Progenitor cell of endocrine pancreas (in vitro differentiated cells): Measurements from ENCODE around the gene MRPL16. TPM values are rescaled to one million over a fixed set of nuclear protein-coding genes. Genes with fewer than 3 reads are reported as not detected.

ENCODE experiments used
- DNase-seq: peaks from one replicate; pipeline ENCODE4 v3.0.0; 2021; ENCODE audit warnings: low spot score; ENCODE audit not compliant: unreplicated experiment
- H3K27ac Mint-ChIP-seq: 2 replicates; pipeline ENCODE4 v1.8.0; 2021; ENCODE audit warnings: mild to moderate bottlenecking, moderate library complexity, mixed read lengths
- H3K27me3 Mint-ChIP-seq: 2 replicates; pipeline ENCODE4 v1.8.0; 2021; ENCODE audit warnings: mixed read lengths
- H3K36me3 Mint-ChIP-seq: 2 replicates; pipeline ENCODE4 v1.8.0; 2022; ENCODE audit warnings: mixed read lengths; ENCODE audit not compliant: insufficient read depth
- H3K4me1 Mint-ChIP-seq: 2 replicates; pipeline ENCODE4 v1.8.0; 2021; ENCODE audit warnings: low read depth, mixed read lengths
- H3K4me3 Mint-ChIP-seq: 2 replicates; pipeline ENCODE4 v1.8.0; 2021; ENCODE audit warnings: low read depth, mild to moderate bottlenecking, moderate library complexity, mixed read lengths
- H3K9me3 Mint-ChIP-seq: 2 replicates; pipeline ENCODE4 v1.8.0; 2021; ENCODE audit warnings: low read depth, mixed read lengths
- total RNA-seq: library from RNA; stranded (reverse); gene quantifications from 2 replicates; pipeline ENCODE4 v1.2.1, GENCODE V29; 2021
- TF ChIP-seq, protein P1 (sequence below): fragments of 200-600 bp; sonication (generic); IDR thresholded peaks from one replicate; pipeline ENCODE4 v1.5.0; 2021; ENCODE audit warnings: antibody characterized with exemption, mild to moderate bottlenecking; ENCODE audit not compliant: unreplicated experiment

Gene MRPL16
- total RNA-seq, 1 donor from 2014 or later, result 44.7 TPM

GRCh38 chr11:59771605-59772004 is 39.0 kb downstream of the MRPL16 start:
- Mint-ChIP-seq H3K4me1 (peaks cover 32% of the 10 kb centered on the region), H3K9me3 (no peaks in the 10 kb centered on the region), H3K27me3 (no peaks in the 10 kb centered on the region), H3K4me3 (no peak overlapping the region), H3K27ac (peak overlapping the region; percentile 5), H3K36me3 (peaks cover 15% of the 10 kb centered on the region)
- TF ChIP-seq, protein P1, sequence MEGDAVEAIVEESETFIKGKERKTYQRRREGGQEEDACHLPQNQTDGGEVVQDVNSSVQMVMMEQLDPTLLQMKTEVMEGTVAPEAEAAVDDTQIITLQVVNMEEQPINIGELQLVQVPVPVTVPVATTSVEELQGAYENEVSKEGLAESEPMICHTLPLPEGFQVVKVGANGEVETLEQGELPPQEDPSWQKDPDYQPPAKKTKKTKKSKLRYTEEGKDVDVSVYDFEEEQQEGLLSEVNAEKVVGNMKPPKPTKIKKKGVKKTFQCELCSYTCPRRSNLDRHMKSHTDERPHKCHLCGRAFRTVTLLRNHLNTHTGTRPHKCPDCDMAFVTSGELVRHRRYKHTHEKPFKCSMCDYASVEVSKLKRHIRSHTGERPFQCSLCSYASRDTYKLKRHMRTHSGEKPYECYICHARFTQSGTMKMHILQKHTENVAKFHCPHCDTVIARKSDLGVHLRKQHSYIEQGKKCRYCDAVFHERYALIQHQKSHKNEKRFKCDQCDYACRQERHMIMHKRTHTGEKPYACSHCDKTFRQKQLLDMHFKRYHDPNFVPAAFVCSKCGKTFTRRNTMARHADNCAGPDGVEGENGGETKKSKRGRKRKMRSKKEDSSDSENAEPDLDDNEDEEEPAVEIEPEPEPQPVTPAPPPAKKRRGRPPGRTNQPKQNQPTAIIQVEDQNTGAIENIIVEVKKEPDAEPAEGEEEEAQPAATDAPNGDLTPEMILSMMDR, result no peak
- no peak for DNase-seq

DNA sequence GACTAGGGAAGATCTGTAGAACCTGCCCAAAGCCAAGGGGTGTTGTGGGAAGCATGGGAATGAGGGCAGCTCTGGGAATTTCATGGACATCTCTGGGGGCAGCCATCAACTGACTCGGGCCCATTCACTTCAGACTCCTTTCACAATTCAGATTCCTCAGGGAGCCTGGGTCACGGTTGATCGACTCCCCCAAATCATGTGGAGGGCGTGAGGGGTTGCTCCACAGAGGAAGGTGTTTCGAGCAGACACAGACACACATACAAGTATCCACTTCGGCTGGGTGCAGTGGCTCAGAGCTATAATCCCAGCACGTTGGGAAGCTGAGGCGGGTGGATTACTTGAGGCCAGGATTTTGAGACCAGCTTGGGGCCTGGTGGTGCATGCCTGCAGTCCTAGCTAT is 39.7 kb downstream of the MRPL16 start:
- no peaks in the 10 kb centered on the region for H3K9me3 Mint-ChIP-seq
- DNase-seq, result no peak
- no peak overlapping the region for H3K4me3 Mint-ChIP-seq
- H3K27me3 Mint-ChIP-seq, result no peaks in the 10 kb centered on the region
- no peak overlapping the region for H3K27ac Mint-ChIP-seq
- H3K4me1 Mint-ChIP-seq, result peaks cover 33% of the 10 kb centered on the region
- H3K36me3 Mint-ChIP-seq, result peaks cover 14% of the 10 kb centered on the region
- TF ChIP-seq, protein P1, result no peak

DNA sequence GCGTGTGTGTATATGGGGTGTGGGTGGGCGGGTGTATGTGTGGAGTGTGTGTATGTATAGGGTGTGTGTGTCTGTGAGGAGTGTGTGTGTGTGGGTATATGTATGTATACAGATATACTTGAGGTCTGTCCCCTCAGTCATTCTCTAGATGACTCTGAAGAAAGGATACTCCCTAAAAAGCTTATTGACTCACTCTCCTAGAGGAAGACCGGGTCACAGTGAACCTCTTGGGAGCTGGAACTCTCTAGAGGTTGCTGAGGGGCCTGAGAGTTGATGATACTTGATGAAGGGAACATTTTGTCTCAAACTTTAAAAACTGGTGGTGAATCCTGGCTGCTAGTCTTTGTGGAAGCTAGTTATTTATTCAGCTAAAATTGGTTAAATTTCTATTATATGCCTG is 40.3 kb downstream of the MRPL16 start:
- Mint-ChIP-seq H3K4me3 (no peak overlapping the region), H3K36me3 (peaks cover 10% of the 10 kb centered on the region), H3K27me3 (no peaks in the 10 kb centered on the region), H3K9me3 (no peaks in the 10 kb centered on the region), H3K4me1 (peaks cover 33% of the 10 kb centered on the region), H3K27ac (no peak overlapping the region)
- TF ChIP-seq, protein P1, result no peak
- DNase-seq, result no peak

DNA sequence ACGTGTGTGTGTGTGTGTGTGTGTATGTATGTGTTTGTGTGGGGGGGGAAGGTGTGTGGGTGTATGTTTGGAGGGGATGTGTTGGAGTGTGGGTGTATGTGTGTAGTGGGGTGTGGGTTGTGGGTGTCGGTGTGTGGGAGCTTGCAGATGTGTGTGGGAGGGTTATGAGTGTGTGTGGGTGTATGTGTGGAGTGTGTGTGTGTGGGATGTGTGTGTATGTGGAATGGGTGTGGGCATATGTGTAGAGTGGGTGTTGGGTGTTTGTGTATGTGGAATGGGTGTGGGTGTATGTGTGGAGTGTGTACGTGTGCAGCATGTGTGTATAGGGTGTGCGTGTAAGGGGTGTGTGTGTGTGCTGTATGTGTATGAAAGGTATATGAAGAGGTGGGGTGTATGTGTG is 40.8 kb downstream of the MRPL16 start:
- no peak overlapping the region for H3K27ac Mint-ChIP-seq
- H3K27me3 Mint-ChIP-seq, result no peaks in the 10 kb centered on the region
- no peak for DNase-seq
- peaks cover 6% of the 10 kb centered on the region for H3K36me3 Mint-ChIP-seq
- no peak overlapping the region for H3K4me3 Mint-ChIP-seq
- TF ChIP-seq, protein P1, result no peak
- H3K4me1 Mint-ChIP-seq, result peaks cover 38% of the 10 kb centered on the region
- no peaks in the 10 kb centered on the region for H3K9me3 Mint-ChIP-seq

DNA sequence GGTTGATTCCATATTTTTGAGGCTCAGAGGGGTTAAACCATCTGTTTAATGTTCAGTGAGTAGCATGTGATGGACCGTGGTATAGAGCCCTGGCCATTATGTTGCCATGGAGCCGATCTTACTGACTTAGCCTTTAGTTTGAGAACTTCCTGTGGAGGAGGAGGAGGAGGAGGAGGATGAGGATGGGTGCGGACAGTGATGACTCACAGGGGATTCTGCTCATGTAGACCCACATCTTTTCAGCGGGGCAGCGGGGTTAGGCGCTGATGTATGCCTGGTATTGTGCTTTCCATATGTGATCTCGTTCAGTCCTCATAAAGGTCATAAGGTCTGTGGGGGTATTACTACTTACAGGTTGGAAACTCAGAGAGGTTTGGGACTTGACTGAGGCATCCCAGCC is 41.5 kb downstream of the MRPL16 start:
- TF ChIP-seq, protein P1, result no peak
- DNase-seq, result no peak
- H3K4me3 Mint-ChIP-seq, result no peak overlapping the region
- no peaks in the 10 kb centered on the region for H3K27me3 Mint-ChIP-seq
- H3K36me3 Mint-ChIP-seq, result peaks cover 6% of the 10 kb centered on the region
- no peak overlapping the region for H3K27ac Mint-ChIP-seq
- no peaks in the 10 kb centered on the region for H3K9me3 Mint-ChIP-seq
- H3K4me1 Mint-ChIP-seq, result peaks cover 42% of the 10 kb centered on the region
